ENCODE results near the gene CFP.

The CFP gene

GRCh38 chrX:47637546-47638195, 7.9 kb upstream of the CFP start:
- DNase-seq (ENCODE audit: low spot score), result peak; percentile 42

- no peak for DNase-seq (ENCODE audit: low spot score)
These were observed 5.3 kb upstream of the CFP start for GRCh38 chrX:47634871-47635575.

- no peak for DNase-seq (ENCODE audit: low spot score)
These were observed 4.2 kb upstream of the CFP start for GRCh38 chrX:47633689-47634590.

- DNase-seq (ENCODE audit: low spot score), result no peak
These were observed 2.9 kb upstream of the CFP start for GRCh38 chrX:47632666-47633065.

GRCh38 chrX:47631676-47632075, 1.9 kb upstream of the CFP start:
- no peak for DNase-seq (ENCODE audit: low spot score)

GRCh38 chrX:47628982-47629381, 748 bp downstream of the CFP start:
- DNase-seq (ENCODE audit: low spot score), result peak; percentile 29

GRCh38 chrX:47625365-47625764, 4.4 kb downstream of the CFP start:
- no peak for DNase-seq (ENCODE audit: low spot score)

GRCh38 chrX:47623540-47624027, 6.1 kb downstream of the CFP start:
- peak; percentile 42 for DNase-seq (ENCODE audit: low spot score)

- no peak for DNase-seq (ENCODE audit: low spot score)
These were observed 7.9 kb downstream of the CFP start for GRCh38 chrX:47621851-47622250.

GRCh38 chrX:47620303-47620685, 9.4 kb downstream of the CFP start:
- no peak for DNase-seq (ENCODE audit: low spot score)

GRCh38 chrX:47619486-47620302, 10.0 kb downstream of the CFP start, which contains the start of gene SYN1:
TSS of gene SYN1 (minus strand) at chrX:47619857. CDS start at chrX:47619728, 129 bp downstream.
- peak; percentile 69 for DNase-seq (ENCODE audit: low spot score)

- DNase-seq (ENCODE audit: low spot score), result no peak
These were observed 10.7 kb downstream of the CFP start for GRCh38 chrX:47618923-47619485.

GRCh38 chrX:47614618-47615017, 15.1 kb downstream of the CFP start:
- no peak for DNase-seq (ENCODE audit: low spot score)

GRCh38 chrX:47613082-47613481, 16.6 kb downstream of the CFP start:
- DNase-seq (ENCODE audit: low spot score), result no peak

- no peak for DNase-seq (ENCODE audit: low spot score)
These were observed 17.3 kb downstream of the CFP start for GRCh38 chrX:47612418-47612817.

- DNase-seq (ENCODE audit: low spot score), result no peak
These were observed 17.8 kb downstream of the CFP start for GRCh38 chrX:47611926-47612325.

GRCh38 chrX:47611489-47611888, 18.2 kb downstream of the CFP start:
- no peak for DNase-seq (ENCODE audit: low spot score)

- no peak for DNase-seq (ENCODE audit: low spot score)
These were observed 19.2 kb downstream of the CFP start for GRCh38 chrX:47610511-47610910.

GRCh38 chrX:47608130-47608810, 21.5 kb downstream of the CFP start:
- no peak for DNase-seq (ENCODE audit: low spot score)

GRCh38 chrX:47607091-47607490, 22.6 kb downstream of the CFP start:
- DNase-seq (ENCODE audit: low spot score), result no peak

- no peak for DNase-seq (ENCODE audit: low spot score)
These were observed 24.7 kb downstream of the CFP start for GRCh38 chrX:47605024-47605423.
